ENCODE measurements around the gene COLEC12. TPM values are rescaled to one million over a fixed set of nuclear protein-coding genes. Genes with fewer than 3 reads are reported as not detected.

COLEC12 gene
- total and polyA plus RNA-seq, 3 experiments from 2014 or later, result 0.04 TPM; not detected in 2

Other genes with a start within 250 kb of the COLEC12 start
- gene THOC1, start 232.7 kb downstream of the COLEC12 start, total RNA-seq, result 10 to 100 TPM; 51.8 to 54.6 TPM
- 14.6 TPM for gene THOC1, start 232.7 kb downstream of the COLEC12 start, polyA plus RNA-seq
- gene CETN1, start 79.7 kb upstream of the COLEC12 start, total RNA-seq, result not detected
- not detected for gene CETN1, start 79.7 kb upstream of the COLEC12 start, polyA plus RNA-seq
- not detected for gene CLUL1, start 96.3 kb upstream of the COLEC12 start, total RNA-seq
- gene CLUL1, start 96.3 kb upstream of the COLEC12 start, polyA plus RNA-seq, result 2.1 TPM
- gene TYMS, start 157.0 kb upstream of the COLEC12 start, total RNA-seq, result 100 to 1,000 TPM; 297 to 307 TPM
- 2.6 TPM for gene TYMS, start 157.0 kb upstream of the COLEC12 start, polyA plus RNA-seq
- 10 to 100 TPM; 45.9 to 50.8 TPM for gene ENOSF1, start 211.9 kb upstream of the COLEC12 start, total RNA-seq
- gene ENOSF1, start 211.9 kb upstream of the COLEC12 start, polyA plus RNA-seq, result 13.2 TPM

Data from CD8-positive, alpha-beta memory T cell (primary cell).